Mammary epithelial cell (primary cell): Measurements from ENCODE around the gene CAMTA1.

ENCODE experiments used
- CTCF ChIP-seq, 2 donors: IDR thresholded peaks in 1 of 2; conservative IDR thresholded peaks in 1 of 2; 2 replicates each; pipeline ENCODE4 v1.5.1; 2011 to 2012; ENCODE audit warnings: inconsistent platforms in 2 of 2, low read length in 2 of 2, mild to moderate bottlenecking in 2 of 2, control low read depth in 1 of 2, low read depth in 1 of 2; ENCODE audit not compliant: insufficient read depth in 1 of 2; ENCODE audit errors: extremely low read depth in 1 of 2
- EZH2 ChIP-seq: IDR thresholded peaks from 2 replicates; pipeline ENCODE4 v1.6.1; 2012; ENCODE audit warnings: low read length, inconsistent platforms, borderline replicate concordance

- TF ChIP-seq EZH2 (no peak), CTCF (conservative IDR thresholded peaks at IDR 0.05 in 1 of 2, IDR thresholded peaks at IDR 0.05 in 1 of 2; ENCODE audit: extremely low read depth in 1 of 2, insufficient read depth in 1 of 2, low read depth in 1 of 2, low read length in 2 of 2) (no peak)
Observed at GRCh38 chr1:7487766-7488474, 702.7 kb downstream of the CAMTA1 start.
